VCaP (cell line): Measurements from ENCODE around the gene TAS2R41.
"Not testable (repeated sequence)": the region's sequence is repeated elsewhere in the genome, so short reads cannot be mapped to it uniquely, and the experiment has no call there.

ENCODE experiments used
- H3K27ac ChIP-seq: fragments of 450-650 bp; 2 replicates; pipeline ENCODE4 v1.5.1; 2017
- CTCF ChIP-seq: fragments of 450-650 bp; conservative IDR thresholded peaks from 2 replicates; pipeline ENCODE4 v1.5.1; 2017; ENCODE audit warnings: mild to moderate bottlenecking, moderate library complexity

TAS2R41 gene

GRCh38 chr7:143514487-143514886 lies 36.8 kb downstream of the TAS2R41 start:
- no peak overlapping the region for H3K27ac ChIP-seq
- TF ChIP-seq CTCF: no peak

GRCh38 chr7:143514995-143515735 lies 37.5 kb downstream of the TAS2R41 start:
- no peak for TF ChIP-seq CTCF

GRCh38 chr7:143516981-143517380 lies 39.3 kb downstream of the TAS2R41 start:
- no peak for TF ChIP-seq CTCF

More at GRCh38 chr7:143514995-143515735, 37.5 kb downstream of the TAS2R41 start:
- H3K27ac ChIP-seq: no peak overlapping the region

GRCh38 chr7:143518521-143518920 lies 40.8 kb downstream of the TAS2R41 start:
- no peak for TF ChIP-seq CTCF
- no peak overlapping the region for H3K27ac ChIP-seq

More at GRCh38 chr7:143516981-143517380, 39.3 kb downstream of the TAS2R41 start:
- H3K27ac ChIP-seq: no peak overlapping the region

- no peak overlapping the region for H3K27ac ChIP-seq
- no peak for TF ChIP-seq CTCF
Measured at GRCh38 chr7:143518941-143519340, 41.3 kb downstream of the TAS2R41 start.

GRCh38 chr7:143519411-143520131 lies 41.9 kb downstream of the TAS2R41 start:
- TF ChIP-seq CTCF: no peak
- H3K27ac ChIP-seq: no peak overlapping the region

GRCh38 chr7:143522309-143522916 lies 44.7 kb downstream of the TAS2R41 start:
- H3K27ac ChIP-seq: not testable (repeated sequence)
